OCI-LY3 (cell line): ENCODE measurements around the gene GNAQ.

Experiments used
- EZH2phosphoT487 ChIP-seq: fragments of 200-600 bp; shearing (Covaris generic); IDR thresholded peaks from 2 replicates; pipeline ENCODE4 v1.6.1; 2018; ENCODE audit warnings: antibody characterized with exemption, mixed run types, low read depth
- TF ChIP-seq, protein P1 (sequence below): fragments of 200-600, 300-600 bp; sonication (generic); IDR thresholded peaks from 2 replicates; pipeline ENCODE4 v1.5.1; 2014; ENCODE audit warnings: antibody characterized with exemption, low read length, low read depth

DNA sequence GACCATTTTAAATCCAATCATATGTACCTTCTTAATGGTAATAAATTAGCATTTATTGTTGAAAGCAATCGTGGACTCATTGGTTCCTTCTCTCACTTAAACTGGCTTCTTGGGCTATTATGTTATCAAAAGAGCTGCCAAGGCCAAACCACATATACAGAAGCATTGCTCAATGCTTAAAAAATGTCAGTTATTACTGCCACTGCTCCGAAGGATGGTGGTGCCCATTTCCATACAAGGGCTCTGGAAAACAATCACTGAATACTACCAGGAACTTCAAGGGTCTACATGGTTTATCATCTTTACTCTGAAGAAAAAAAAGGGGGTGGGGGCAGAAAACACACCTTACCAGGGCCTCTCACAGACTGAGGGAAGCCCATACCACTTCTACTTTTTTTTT is 104.3 kb downstream of the GNAQ start:
- TF ChIP-seq, protein P1, sequence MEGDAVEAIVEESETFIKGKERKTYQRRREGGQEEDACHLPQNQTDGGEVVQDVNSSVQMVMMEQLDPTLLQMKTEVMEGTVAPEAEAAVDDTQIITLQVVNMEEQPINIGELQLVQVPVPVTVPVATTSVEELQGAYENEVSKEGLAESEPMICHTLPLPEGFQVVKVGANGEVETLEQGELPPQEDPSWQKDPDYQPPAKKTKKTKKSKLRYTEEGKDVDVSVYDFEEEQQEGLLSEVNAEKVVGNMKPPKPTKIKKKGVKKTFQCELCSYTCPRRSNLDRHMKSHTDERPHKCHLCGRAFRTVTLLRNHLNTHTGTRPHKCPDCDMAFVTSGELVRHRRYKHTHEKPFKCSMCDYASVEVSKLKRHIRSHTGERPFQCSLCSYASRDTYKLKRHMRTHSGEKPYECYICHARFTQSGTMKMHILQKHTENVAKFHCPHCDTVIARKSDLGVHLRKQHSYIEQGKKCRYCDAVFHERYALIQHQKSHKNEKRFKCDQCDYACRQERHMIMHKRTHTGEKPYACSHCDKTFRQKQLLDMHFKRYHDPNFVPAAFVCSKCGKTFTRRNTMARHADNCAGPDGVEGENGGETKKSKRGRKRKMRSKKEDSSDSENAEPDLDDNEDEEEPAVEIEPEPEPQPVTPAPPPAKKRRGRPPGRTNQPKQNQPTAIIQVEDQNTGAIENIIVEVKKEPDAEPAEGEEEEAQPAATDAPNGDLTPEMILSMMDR = no peak
- no peak for TF ChIP-seq EZH2phosphoT487
